Fibroblast of mammary gland (primary cell): Measurements from ENCODE around the gene CDO1.
A peak's percentile ranks its signal among the peaks of the same experiment; 100 is the strongest.

Experiments
- DNase-seq: peaks from one replicate; pipeline ENCODE4 v3.0.0-alpha.2; 2010; ENCODE audit warnings: low read depth
- H3K4me3 ChIP-seq: 2 replicates; pipeline ENCODE4 v1.5.1; 2011; ENCODE audit warnings: low read depth, mild to moderate bottlenecking, low read length, moderate library complexity; ENCODE audit not compliant: control insufficient read depth
- CTCF ChIP-seq: conservative IDR thresholded peaks from 2 replicates; pipeline ENCODE4 v1.5.1; 2011; ENCODE audit warnings: low read depth, low read length, inconsistent platforms; ENCODE audit not compliant: control insufficient read depth, insufficient read depth

The CDO1 gene

DNA sequence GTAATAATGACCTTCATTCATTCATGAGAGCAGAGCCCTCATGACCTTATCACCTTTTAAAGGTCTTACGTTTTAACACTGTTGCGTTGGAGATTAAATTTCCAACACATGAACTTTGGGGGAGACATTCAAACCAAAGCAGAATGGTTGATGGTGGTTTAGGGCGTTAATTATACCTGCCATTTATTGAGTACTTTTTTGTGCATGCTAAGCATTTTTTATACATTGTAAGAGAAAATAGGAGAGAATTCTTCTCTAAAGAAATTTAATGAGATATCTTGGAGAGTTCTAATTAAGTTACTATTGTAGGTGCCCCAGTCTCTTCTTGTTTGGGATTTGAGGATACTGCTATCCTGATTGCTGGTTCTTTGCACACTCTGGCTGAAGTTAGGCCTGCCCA lies 37.7 kb upstream of the CDO1 start:
- DNase-seq: no peak
- no peak for TF ChIP-seq CTCF

DNA sequence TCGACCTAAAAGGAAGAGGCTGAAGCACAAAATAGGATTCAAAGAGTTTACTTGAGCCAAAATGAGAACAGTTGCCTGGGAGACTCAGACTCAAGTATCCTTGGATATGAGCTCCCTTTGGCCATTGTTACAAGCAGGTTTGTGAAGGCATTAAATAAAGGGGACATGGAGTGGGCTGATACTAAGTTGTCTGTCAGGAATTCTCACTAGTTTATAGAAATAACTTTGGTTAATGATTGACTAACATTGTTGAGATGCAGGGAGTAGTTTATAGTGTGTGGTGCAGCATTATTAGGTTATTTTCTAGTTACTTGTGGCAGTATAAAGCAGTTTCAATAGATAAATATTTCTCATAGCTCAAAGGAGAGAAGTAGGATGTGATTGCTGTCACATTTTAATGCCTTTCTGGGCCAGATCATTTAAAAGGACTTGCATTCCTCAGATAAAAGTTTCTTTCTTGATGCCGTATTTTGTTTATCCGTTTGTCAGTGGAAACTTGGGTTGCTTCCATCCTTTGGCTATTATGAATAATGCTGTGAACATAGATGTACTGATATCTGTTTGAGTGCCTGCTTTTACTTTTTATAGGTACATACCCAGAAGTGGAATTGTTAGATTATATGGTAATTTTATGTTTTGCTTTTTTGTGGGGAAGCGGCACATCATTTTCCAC lies 34.4 kb upstream of the CDO1 start:
- no peak for TF ChIP-seq CTCF
- DNase-seq: peak; percentile 44
- no peak overlapping the region for H3K4me3 ChIP-seq

More for the DNA sequence above, 37.7 kb upstream of the CDO1 start:
- no peak overlapping the region for H3K4me3 ChIP-seq

- DNase-seq: no peak
- no peak overlapping the region for H3K4me3 ChIP-seq
- no peak for TF ChIP-seq CTCF
Observed at GRCh38 chr5:115849258-115849798, 32.9 kb upstream of the CDO1 start.

DNA sequence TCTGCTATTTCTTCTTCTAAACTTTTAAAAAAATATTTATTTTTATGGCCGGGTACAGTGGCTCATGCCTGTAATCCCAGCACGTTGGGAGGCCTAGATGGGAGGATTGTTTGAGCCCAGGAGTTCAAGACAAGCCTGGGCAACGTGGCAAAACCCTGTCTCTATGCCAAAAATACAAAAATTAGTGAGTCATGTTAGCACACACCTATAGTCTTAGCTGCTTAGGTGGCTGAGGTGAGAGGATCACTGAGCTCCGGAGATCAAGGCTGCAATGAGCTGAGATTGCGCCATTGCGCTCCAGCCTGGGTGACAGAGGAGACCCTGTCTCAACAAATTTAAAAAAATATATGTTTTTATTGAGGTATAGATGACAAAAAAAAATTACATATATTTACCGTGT lies 30.8 kb upstream of the CDO1 start:
- H3K4me3 ChIP-seq: no peak overlapping the region
- no peak for TF ChIP-seq CTCF
- DNase-seq: no peak

DNA sequence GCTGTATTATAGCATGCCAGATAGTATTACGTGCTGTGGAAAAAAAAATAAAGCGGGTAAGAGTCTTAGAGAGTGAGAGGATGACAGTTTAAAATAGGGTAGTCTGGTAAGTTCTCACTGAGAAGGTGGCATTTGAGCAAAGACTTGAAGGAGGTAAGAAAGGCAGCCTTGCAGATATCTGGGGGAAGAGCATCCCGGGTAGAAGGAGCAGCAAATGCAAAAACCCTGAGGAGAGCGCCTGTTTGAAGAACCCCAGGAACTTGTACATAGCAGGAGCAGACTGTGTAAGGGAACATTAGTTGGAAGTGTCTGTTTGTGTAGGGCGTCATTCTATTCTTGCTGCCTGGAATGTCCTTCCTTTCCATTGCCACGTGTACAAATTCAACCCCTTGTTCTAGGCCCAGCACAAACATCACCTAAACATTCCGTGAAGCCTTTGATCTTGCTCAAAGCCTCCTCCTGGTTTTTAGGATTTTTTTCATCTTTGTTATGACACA lies 27.9 kb upstream of the CDO1 start:
- no peak overlapping the region for H3K4me3 ChIP-seq
- no peak for TF ChIP-seq CTCF
- DNase-seq: no peak

- peak overlapping the region; percentile 78 for H3K4me3 ChIP-seq
- TF ChIP-seq CTCF: no peak
- DNase-seq: no peak
Observed at GRCh38 chr5:115843444-115844130, 27.1 kb upstream of the CDO1 start.
